ENCODE data around the gene SNRPD3. TPM values are rescaled to one million over a fixed set of nuclear protein-coding genes. Genes with fewer than 3 reads are reported as not detected.

SNRPD3 gene
- total RNA-seq, 1 donor from 2014 or later, result 302 TPM

DNA sequence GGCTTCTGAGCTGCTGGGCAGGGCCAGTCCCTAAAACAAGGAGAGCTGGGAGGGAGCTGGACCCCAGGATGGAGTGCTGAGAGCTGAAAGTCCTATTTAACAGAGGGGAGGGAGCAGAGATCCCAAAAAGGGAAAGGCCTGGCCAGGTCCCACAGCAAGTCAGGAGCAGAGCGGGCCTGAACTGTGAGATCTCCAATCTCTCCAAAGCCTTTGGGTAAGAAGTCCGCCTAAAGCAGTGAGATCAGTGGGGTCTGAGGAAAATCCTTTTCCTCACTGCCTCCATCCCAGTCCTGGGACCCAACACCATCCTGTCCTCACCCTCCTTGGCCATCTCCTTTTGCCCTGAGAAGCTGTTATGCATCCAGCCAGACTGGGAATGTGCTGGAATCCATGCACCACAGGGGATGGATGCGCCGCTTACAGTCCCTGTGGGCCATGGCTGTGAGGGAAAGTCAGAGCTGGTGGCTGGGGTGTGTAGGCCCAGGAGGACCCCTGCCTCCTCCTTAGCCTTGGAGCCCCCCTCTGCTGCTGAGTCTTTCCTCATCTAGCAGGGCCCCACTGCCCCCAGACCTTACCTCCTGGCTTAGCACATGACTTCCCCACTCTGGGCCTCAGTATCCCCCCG lies 28.5 kb downstream of the SNRPD3 start:
- Histone ChIP-seq H3K4me3 (no peak overlapping the region), H3K9ac (no peak overlapping the region), H3F3A (ENCODE audit: low read depth) (peaks cover 9% of the 10 kb centered on the region), H3K36me3 (no peaks in the 10 kb centered on the region), H3K27ac (no peak overlapping the region), H2AFZ (replicated peaks) (no peak overlapping the region), H3K4me1 (no peaks in the 10 kb centered on the region), H3K79me2 (ENCODE audit: low read depth) (no peaks in the 10 kb centered on the region), H3K9me3 (ENCODE audit: low read depth) (no peaks in the 10 kb centered on the region), H4K20me1 (ENCODE audit: low read depth) (no peaks in the 10 kb centered on the region), H3K27me3 (no peaks in the 10 kb centered on the region), H3K4me2 (no peak overlapping the region)
- no peak for DNase-seq (ENCODE audit: low spot score)
- TF ChIP-seq, protein P1, sequence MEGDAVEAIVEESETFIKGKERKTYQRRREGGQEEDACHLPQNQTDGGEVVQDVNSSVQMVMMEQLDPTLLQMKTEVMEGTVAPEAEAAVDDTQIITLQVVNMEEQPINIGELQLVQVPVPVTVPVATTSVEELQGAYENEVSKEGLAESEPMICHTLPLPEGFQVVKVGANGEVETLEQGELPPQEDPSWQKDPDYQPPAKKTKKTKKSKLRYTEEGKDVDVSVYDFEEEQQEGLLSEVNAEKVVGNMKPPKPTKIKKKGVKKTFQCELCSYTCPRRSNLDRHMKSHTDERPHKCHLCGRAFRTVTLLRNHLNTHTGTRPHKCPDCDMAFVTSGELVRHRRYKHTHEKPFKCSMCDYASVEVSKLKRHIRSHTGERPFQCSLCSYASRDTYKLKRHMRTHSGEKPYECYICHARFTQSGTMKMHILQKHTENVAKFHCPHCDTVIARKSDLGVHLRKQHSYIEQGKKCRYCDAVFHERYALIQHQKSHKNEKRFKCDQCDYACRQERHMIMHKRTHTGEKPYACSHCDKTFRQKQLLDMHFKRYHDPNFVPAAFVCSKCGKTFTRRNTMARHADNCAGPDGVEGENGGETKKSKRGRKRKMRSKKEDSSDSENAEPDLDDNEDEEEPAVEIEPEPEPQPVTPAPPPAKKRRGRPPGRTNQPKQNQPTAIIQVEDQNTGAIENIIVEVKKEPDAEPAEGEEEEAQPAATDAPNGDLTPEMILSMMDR (IDR thresholded peaks at IDR 0.05), result no peak
- TF ChIP-seq EZH2 (IDR thresholded peaks at IDR 0.05) (no peak), EZH2phosphoT487 (IDR thresholded peaks at IDR 0.05) (no peak)
- peaks cover 2% of the 10 kb centered on the region for H3K27me3 Mint-ChIP-seq (ENCODE audit: insufficient read depth, low read depth)
- no peaks in the 10 kb centered on the region for H3K9me3 Mint-ChIP-seq
- no peaks in the 10 kb centered on the region for H3K36me3 Mint-ChIP-seq
- H3K27ac Mint-ChIP-seq, result no peak overlapping the region
- no peaks in the 10 kb centered on the region for H3K4me1 Mint-ChIP-seq
- H3K4me3 Mint-ChIP-seq, result no peak overlapping the region

DNA sequence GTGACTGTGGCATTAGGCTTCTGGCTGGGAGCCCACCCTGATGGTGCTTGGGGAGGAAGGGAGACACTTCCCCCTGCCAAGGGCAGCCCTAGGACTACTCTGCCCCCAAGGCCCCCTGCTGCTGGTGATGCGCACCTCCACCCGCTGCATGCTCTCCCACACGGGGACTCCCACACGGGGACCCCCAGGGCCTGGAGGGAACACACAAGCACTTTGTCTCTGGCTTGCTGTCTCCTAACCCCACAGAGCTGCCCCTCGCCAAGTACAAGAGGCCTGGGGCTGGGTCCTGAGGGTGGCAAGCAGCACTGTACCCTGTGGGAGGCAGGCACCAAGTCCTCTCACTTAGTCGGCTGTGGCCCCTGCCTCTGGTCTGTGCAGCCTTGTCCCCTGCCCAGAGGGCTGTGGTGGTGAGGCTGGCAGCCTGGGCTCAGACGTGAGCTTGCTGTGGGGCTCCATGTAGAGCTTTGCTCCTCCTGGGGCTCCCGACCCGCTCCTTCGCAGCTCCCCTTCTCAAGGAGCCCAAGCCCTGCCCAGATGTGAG lies 29.1 kb downstream of the SNRPD3 start:
- no peak overlapping the region for H3K27ac ChIP-seq
- Mint-ChIP-seq H3K27me3 (ENCODE audit: insufficient read depth, low read depth) (peaks cover 2% of the 10 kb centered on the region), H3K27ac (no peak overlapping the region), H3K4me1 (no peaks in the 10 kb centered on the region), H3K4me3 (no peak overlapping the region), H3K9me3 (no peaks in the 10 kb centered on the region), H3K36me3 (peaks cover 1% of the 10 kb centered on the region)
- no peaks in the 10 kb centered on the region for H3K9me3 ChIP-seq (ENCODE audit: low read depth)
- no peak overlapping the region for H2AFZ ChIP-seq (replicated peaks)
- H3K4me3 ChIP-seq, result no peak overlapping the region
- H3K4me2 ChIP-seq, result no peak overlapping the region
- no peak for DNase-seq (ENCODE audit: low spot score)
- H3K4me1 ChIP-seq, result no peaks in the 10 kb centered on the region
- no peaks in the 10 kb centered on the region for H3K27me3 ChIP-seq
- H3F3A ChIP-seq (ENCODE audit: low read depth), result peaks cover 4% of the 10 kb centered on the region
- no peaks in the 10 kb centered on the region for H3K79me2 ChIP-seq (ENCODE audit: low read depth)
- H3K36me3 ChIP-seq, result no peaks in the 10 kb centered on the region
- H4K20me1 ChIP-seq (ENCODE audit: low read depth), result no peaks in the 10 kb centered on the region
- no peak overlapping the region for H3K9ac ChIP-seq
- TF ChIP-seq, protein P1 (IDR thresholded peaks at IDR 0.05), result no peak
- TF ChIP-seq EZH2 (IDR thresholded peaks at IDR 0.05) (no peak), EZH2phosphoT487 (IDR thresholded peaks at IDR 0.05) (no peak)

DNA sequence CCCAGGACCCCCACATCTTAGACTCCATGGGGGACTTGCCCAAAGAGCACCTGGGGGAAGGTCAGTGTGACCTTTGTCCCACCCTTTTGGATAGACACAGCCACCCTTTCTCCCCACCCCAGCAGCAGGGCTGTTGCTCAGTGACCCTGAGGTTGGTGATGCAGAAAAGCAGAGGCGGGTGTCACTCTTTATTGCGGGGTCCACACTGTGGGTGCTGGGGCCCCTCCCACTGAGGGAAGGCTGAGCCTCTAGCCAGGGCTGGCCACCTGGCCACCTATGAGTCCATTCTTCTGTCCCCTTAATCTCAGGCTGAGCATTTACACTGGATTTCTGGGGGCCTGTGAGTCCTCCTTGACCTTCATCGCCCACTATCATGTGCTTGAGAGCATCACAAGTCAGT lies 29.7 kb downstream of the SNRPD3 start:
- Mint-ChIP-seq H3K27me3 (ENCODE audit: insufficient read depth, low read depth) (peaks cover 2% of the 10 kb centered on the region), H3K4me1 (no peaks in the 10 kb centered on the region), H3K36me3 (peaks cover 2% of the 10 kb centered on the region), H3K9me3 (no peaks in the 10 kb centered on the region), H3K4me3 (no peak overlapping the region), H3K27ac (no peak overlapping the region)
- no peaks in the 10 kb centered on the region for H3K27me3 ChIP-seq
- no peak for TF ChIP-seq EZH2 (IDR thresholded peaks at IDR 0.05)
- H3K4me1 ChIP-seq, result no peaks in the 10 kb centered on the region
- DNase-seq (ENCODE audit: low spot score), result no peak
- no peak overlapping the region for H3K4me3 ChIP-seq
- H3K36me3 ChIP-seq, result no peaks in the 10 kb centered on the region
- H3F3A ChIP-seq (ENCODE audit: low read depth), result peaks cover 2% of the 10 kb centered on the region
- no peaks in the 10 kb centered on the region for H3K79me2 ChIP-seq (ENCODE audit: low read depth)
- H3K27ac ChIP-seq, result no peak overlapping the region
- no peaks in the 10 kb centered on the region for H3K9me3 ChIP-seq (ENCODE audit: low read depth)
- H4K20me1 ChIP-seq (ENCODE audit: low read depth), result no peaks in the 10 kb centered on the region
- H3K9ac ChIP-seq, result no peak overlapping the region
- H2AFZ ChIP-seq (replicated peaks), result no peak overlapping the region
- H3K4me2 ChIP-seq, result no peak overlapping the region

DNA sequence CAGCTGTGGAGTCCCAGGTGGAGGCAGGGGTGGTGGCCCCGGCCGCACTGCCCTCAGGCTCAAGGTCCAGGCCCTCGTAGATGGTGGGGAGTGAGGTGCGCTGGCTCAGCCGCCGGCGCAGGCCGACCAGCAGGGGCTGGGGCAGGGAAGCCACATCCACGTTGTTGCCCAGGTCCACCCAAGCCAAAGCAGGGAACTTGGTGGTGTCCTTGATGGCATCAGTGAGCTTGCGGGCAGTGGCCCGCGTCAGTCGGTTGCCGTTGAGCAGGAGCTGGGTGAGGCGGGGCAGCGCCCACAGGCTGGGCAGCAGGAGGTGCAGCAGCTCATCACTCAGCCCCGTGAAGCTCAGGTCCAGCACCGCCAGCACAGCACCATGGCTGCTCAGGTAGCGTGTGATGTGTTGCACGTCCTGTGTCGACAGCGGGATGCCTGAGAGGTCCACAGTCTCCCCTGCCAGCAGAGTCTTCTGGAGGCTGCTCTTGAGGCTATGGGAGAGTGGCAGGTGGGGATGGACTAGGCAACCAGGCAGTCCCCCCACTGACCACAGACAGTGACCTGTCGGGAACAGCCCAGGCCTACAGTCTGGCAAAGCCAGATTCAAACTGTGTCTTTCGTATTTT lies 30.2 kb downstream of the SNRPD3 start:
- H3K36me3 Mint-ChIP-seq, result peaks cover 2% of the 10 kb centered on the region
- no peak overlapping the region for H3K27ac ChIP-seq
- TF ChIP-seq, protein P1 (IDR thresholded peaks at IDR 0.05), result no peak
- TF ChIP-seq EZH2phosphoT487 (IDR thresholded peaks at IDR 0.05) (no peak), EZH2 (IDR thresholded peaks at IDR 0.05) (no peak)
- DNase-seq (ENCODE audit: low spot score), result no peak
- H2AFZ ChIP-seq (replicated peaks), result no peak overlapping the region
- no peaks in the 10 kb centered on the region for H3K4me1 ChIP-seq
- no peaks in the 10 kb centered on the region for H3K36me3 ChIP-seq
- H3K9me3 ChIP-seq (ENCODE audit: low read depth), result no peaks in the 10 kb centered on the region
- no peak overlapping the region for H3K27ac Mint-ChIP-seq
- no peaks in the 10 kb centered on the region for H4K20me1 ChIP-seq (ENCODE audit: low read depth)
- no peaks in the 10 kb centered on the region for H3F3A ChIP-seq (ENCODE audit: low read depth)
- no peak overlapping the region for H3K4me3 ChIP-seq
- H3K79me2 ChIP-seq (ENCODE audit: low read depth), result no peaks in the 10 kb centered on the region
- H3K4me1 Mint-ChIP-seq, result no peaks in the 10 kb centered on the region
- no peak overlapping the region for H3K4me2 ChIP-seq
- H3K27me3 Mint-ChIP-seq (ENCODE audit: insufficient read depth, low read depth), result peaks cover 2% of the 10 kb centered on the region
- no peak overlapping the region for H3K4me3 Mint-ChIP-seq
- no peaks in the 10 kb centered on the region for H3K9me3 Mint-ChIP-seq
- no peaks in the 10 kb centered on the region for H3K27me3 ChIP-seq
- no peak overlapping the region for H3K9ac ChIP-seq

Data from neural progenitor cell (in vitro differentiated cells).